Mesenchymal stem cell (in vitro differentiated cells and primary cell): Measurements from ENCODE around the gene ERN1.

Source experiments
- DNase-seq: peaks from one replicate; pipeline ENCODE4 v3.0.0-alpha.2; 2013
- H2AFZ ChIP-seq: one replicate; pipeline ENCODE4 v1.6.1; 2013; ENCODE audit warnings: low read depth, mild to moderate bottlenecking, control low read depth, inconsistent platforms, low read length, moderate library complexity
- H2AK5ac ChIP-seq: 2 replicates; pipeline ENCODE4 v1.6.1; 2013; ENCODE audit warnings: low read length, moderate library complexity, mild to moderate bottlenecking, inconsistent platforms; ENCODE audit not compliant: severe bottlenecking
- H2BK120ac ChIP-seq: one replicate; pipeline ENCODE4 v1.6.1; 2013; ENCODE audit warnings: low read depth, mild to moderate bottlenecking, inconsistent platforms, low read length, moderate library complexity
- H2BK12ac ChIP-seq, 2 experiments: one replicate each; pipeline ENCODE4 v1.6.1; 2013; ENCODE audit warnings: inconsistent platforms in 2 of 2, low read length in 2 of 2, mild to moderate bottlenecking in 2 of 2, moderate library complexity in 2 of 2, control low read depth in 1 of 2
- H2BK15ac ChIP-seq: one replicate; pipeline ENCODE4 v1.6.1; 2013; ENCODE audit warnings: mild to moderate bottlenecking, low read depth, inconsistent platforms; ENCODE audit not compliant: poor library complexity, severe bottlenecking
- H2BK5ac ChIP-seq: 2 replicates; pipeline ENCODE4 v1.6.1; 2013; ENCODE audit warnings: low read depth, mild to moderate bottlenecking, low read length, control low read depth, inconsistent platforms; ENCODE audit not compliant: poor library complexity, severe bottlenecking
- H3K14ac ChIP-seq, 2 experiments: one replicate each; pipeline ENCODE4 v1.6.1; 2013; ENCODE audit warnings: inconsistent platforms in 2 of 2, low read length in 2 of 2, control low read depth in 1 of 2, mild to moderate bottlenecking in 1 of 2, moderate library complexity in 1 of 2
- H3K18ac ChIP-seq, 2 experiments: one replicate each; pipeline ENCODE4 v1.6.1; 2013; ENCODE audit warnings: inconsistent platforms in 2 of 2, low read length in 2 of 2, control low read depth in 1 of 2, low read depth in 1 of 2, mild to moderate bottlenecking in 1 of 2
- H3K23ac ChIP-seq, 2 experiments: one replicate each; pipeline ENCODE4 v1.6.1; 2013; ENCODE audit warnings: inconsistent platforms in 2 of 2, low read length in 2 of 2, mild to moderate bottlenecking in 2 of 2, moderate library complexity in 2 of 2, control low read depth in 1 of 2
- H3K27ac ChIP-seq: 2 replicates; pipeline ENCODE4 v1.5.1; 2013; ENCODE audit warnings: mild to moderate bottlenecking, moderate library complexity, low read length, control low read depth, inconsistent platforms; ENCODE audit not compliant: poor library complexity, severe bottlenecking
- H3K27me3 ChIP-seq, 2 experiments: 2 replicates each; pipeline versions ENCODE4 v1.6.1 to v1.7.0; 2013; ENCODE audit warnings: low read length in 2 of 2, mild to moderate bottlenecking in 2 of 2, moderate library complexity in 2 of 2, control low read depth in 1 of 2, inconsistent platforms in 1 of 2; ENCODE audit not compliant: control insufficient read depth in 1 of 2, insufficient read depth in 1 of 2
- H3K36me3 ChIP-seq, 2 experiments: 2 replicates each; pipeline versions ENCODE4 v1.6.1 to v1.7.0; 2013; ENCODE audit warnings: low read length in 2 of 2, control low read depth in 1 of 2, inconsistent platforms in 1 of 2, low read depth in 1 of 2, mild to moderate bottlenecking in 1 of 2; ENCODE audit not compliant: insufficient read depth in 2 of 2, control insufficient read depth in 1 of 2
- H3K4ac ChIP-seq, 2 experiments: one replicate each; pipeline ENCODE4 v1.6.1; 2013; ENCODE audit warnings: inconsistent platforms in 2 of 2, low read length in 2 of 2, mild to moderate bottlenecking in 2 of 2, moderate library complexity in 2 of 2, control low read depth in 1 of 2, low read depth in 1 of 2
- H3K4me1 ChIP-seq: 2 replicates; pipeline ENCODE4 v1.6.1; 2013; ENCODE audit warnings: low read depth, low read length, control low read depth; ENCODE audit not compliant: control insufficient read depth, insufficient read depth
- H3K4me2 ChIP-seq: 2 replicates; pipeline ENCODE4 v1.6.1; 2013; ENCODE audit warnings: low read length, mild to moderate bottlenecking, inconsistent platforms; ENCODE audit not compliant: poor library complexity, severe bottlenecking
- H3K4me3 ChIP-seq, 2 experiments: 2 replicates each; pipeline versions ENCODE4 v1.5.1 to v1.7.0; 2013; ENCODE audit warnings: low read length in 2 of 2, mild to moderate bottlenecking in 2 of 2, control low read depth in 1 of 2, low read depth in 1 of 2; ENCODE audit not compliant: insufficient read depth in 1 of 2
- H3K79me1 ChIP-seq: replicated peaks from 2 replicates; pipeline ENCODE4 v1.6.1; 2013; ENCODE audit warnings: mild to moderate bottlenecking, control low read depth, low read length, inconsistent platforms; ENCODE audit not compliant: poor library complexity, severe bottlenecking
- H3K9ac ChIP-seq: 2 replicates; pipeline ENCODE4 v1.7.0; 2013; ENCODE audit warnings: mild to moderate bottlenecking, low read length, moderate library complexity
- H3K9me3 ChIP-seq: 2 replicates; pipeline ENCODE4 v1.7.0; 2013; ENCODE audit warnings: mild to moderate bottlenecking, low read length; ENCODE audit not compliant: control insufficient read depth
- H4K8ac ChIP-seq: one replicate; pipeline ENCODE4 v1.6.1; 2013; ENCODE audit warnings: inconsistent platforms, mild to moderate bottlenecking, low read length, moderate library complexity
- H4K91ac ChIP-seq: one replicate; pipeline ENCODE4 v1.6.1; 2013; ENCODE audit warnings: mild to moderate bottlenecking, low read length, inconsistent platforms
- WGBS: methylation state at CpG from one replicate; pipeline ENCODE4 v1.1.7; 2013; ENCODE audit warnings: mixed read lengths; 5-methylcytosine and 5-hydroxymethylcytosine counted together

Gene ERN1

DNA sequence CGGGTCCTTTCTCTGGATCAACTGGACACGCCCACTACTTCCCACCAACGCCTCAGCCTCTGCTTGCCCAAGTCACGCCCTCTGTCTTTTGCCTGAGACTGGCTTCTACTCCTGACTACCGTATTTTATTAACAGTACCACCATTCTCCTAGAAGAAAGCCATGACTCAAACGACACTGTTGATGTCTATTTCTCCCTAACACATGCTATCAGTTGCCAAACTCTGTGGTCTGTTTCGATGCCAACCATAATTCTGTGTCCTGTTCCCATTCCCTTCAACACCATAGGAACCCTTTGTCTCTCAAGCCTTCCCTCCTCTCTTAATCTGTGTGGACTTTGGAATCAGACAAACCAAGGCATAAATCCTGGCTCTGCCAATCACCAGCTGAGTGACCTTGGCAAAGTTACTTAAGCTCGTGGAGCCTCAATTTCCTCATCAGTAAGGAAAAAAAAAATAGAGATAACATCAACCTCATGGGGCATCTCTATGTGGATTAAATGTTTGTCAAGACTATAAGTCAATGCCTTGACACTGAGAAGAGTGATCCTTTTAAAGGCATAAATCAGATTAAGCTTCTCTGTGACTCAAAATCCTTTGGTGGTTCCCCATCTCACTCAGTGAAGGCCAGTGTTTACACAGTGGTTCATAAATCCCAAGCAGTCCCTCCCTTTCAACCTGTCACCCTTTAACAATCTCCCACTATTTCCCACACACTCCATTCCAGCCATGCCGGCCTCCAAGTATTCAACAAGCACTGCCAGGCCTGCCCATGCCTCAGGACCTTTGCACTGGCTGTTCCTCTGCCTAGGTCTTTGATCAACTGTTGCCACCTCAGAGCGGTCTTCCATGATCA is 45.6 kb downstream of the ERN1 start:
- Histone ChIP-seq H2BK12ac (peak overlapping the region in 1 of 2 experiments; percentile 29), H3K27me3 (no peaks in the 10 kb centered on the region), H4K8ac (no peak overlapping the region), H3K4me3 (no peak overlapping the region), H3K27ac (no peak overlapping the region), H2AK5ac (no peak overlapping the region), H3K14ac (no peak overlapping the region), H3K4ac (no peak overlapping the region), H3K79me1 (peaks cover 12% of the 10 kb centered on the region), H4K91ac (no peak overlapping the region), H3K18ac (no peak overlapping the region), H2BK15ac (peak overlapping the region; percentile 84), H2AFZ (no peak overlapping the region), H3K4me1 (peaks cover 4% of the 10 kb centered on the region), H2BK120ac (peak overlapping the region; percentile 39), H3K9me3 (no peaks in the 10 kb centered on the region), H3K4me2 (no peak overlapping the region), H3K9ac (no peak overlapping the region), H2BK5ac (no peak overlapping the region), H3K23ac (no peak overlapping the region), H3K36me3 (peaks cover 0 to 10% of the 10 kb centered on the region in 2 experiments)
- DNase-seq, result peak; percentile 68
- 74% methylated on average over 9 of the region's 10 CpGs for WGBS

DNA sequence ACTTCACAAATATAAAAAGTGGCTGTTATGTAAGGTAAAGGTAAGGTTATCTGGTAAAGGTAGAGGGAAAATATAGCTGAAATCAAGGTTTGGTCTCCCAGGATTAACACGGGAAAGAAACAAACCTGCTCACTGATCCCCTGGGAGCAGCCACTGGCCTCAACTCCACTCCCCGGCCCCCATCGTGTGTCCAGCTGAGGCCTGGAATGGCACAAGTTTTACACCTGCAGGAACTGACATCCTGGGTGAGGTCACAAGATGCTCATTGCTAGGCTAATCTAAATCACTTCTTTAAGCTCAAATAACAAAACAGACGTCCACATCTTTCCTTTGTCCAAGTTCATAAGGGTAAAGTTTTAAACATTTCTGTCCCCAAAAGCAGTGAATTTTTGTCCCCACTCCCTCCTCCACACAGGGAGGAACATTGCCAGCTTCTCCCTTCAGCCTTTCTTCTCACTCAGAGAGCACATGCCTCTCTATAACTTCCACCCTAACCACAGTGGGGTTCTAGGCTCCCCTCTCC is 46.3 kb downstream of the ERN1 start:
- Histone ChIP-seq H4K91ac (peak overlapping the region; percentile 66), H3K27ac (no peak overlapping the region)

DNA sequence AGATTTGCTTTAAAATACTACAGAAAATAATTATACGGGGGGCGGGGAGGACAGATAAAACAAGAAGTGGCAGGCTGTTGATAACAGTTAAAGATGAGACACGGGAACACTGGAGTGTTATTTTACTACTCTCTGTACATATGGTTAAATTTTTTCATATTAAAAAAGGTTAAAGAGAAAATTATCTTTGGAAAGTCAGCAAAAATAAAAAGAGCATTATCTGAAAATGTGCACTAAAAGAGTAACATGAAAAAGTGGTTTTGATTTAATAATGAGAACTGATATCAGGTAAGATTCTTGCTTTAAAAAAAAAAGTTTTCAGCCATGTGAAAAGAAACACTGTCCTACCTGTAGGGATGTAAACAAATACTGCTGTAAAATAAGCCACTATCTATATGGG is 46.9 kb downstream of the ERN1 start:
- H2AFZ ChIP-seq, result no peak overlapping the region
- no peak overlapping the region for H4K8ac ChIP-seq
- no peak overlapping the region for H3K18ac ChIP-seq
- H3K4me1 ChIP-seq, result peaks cover 4% of the 10 kb centered on the region
- H3K4me2 ChIP-seq, result no peak overlapping the region
- H2AK5ac ChIP-seq, result no peak overlapping the region
- peaks cover 4 to 22% of the 10 kb centered on the region in 2 experiments for H3K36me3 ChIP-seq
- no peaks in the 10 kb centered on the region for H3K27me3 ChIP-seq
- no peak overlapping the region for H3K4ac ChIP-seq
- no peak for DNase-seq
- H2BK5ac ChIP-seq, result no peak overlapping the region
- H2BK12ac ChIP-seq, result no peak overlapping the region
- peaks cover 9% of the 10 kb centered on the region for H3K79me1 ChIP-seq
- no peaks in the 10 kb centered on the region for H3K9me3 ChIP-seq
- H3K23ac ChIP-seq, result no peak overlapping the region
- H2BK15ac ChIP-seq, result no peak overlapping the region
- no peak overlapping the region for H3K4me3 ChIP-seq
- H4K91ac ChIP-seq, result no peak overlapping the region
- H3K14ac ChIP-seq, result no peak overlapping the region
- no CpG with 5 or more reads among the region's 3 CpGs for WGBS
- no peak overlapping the region for H3K9ac ChIP-seq
- no peak overlapping the region for H2BK120ac ChIP-seq
- H3K27ac ChIP-seq, result no peak overlapping the region

More for the DNA sequence above, 46.3 kb downstream of the ERN1 start:
- Histone ChIP-seq H3K4me2 (no peak overlapping the region), H3K14ac (no peak overlapping the region), H2BK12ac (peak overlapping the region; percentile 29 to 87), H3K23ac (no peak overlapping the region), H3K27me3 (no peaks in the 10 kb centered on the region), H3K4me3 (no peak overlapping the region), H3K4me1 (peaks cover 4% of the 10 kb centered on the region), H3K9ac (no peak overlapping the region), H2BK15ac (peak overlapping the region; percentile 84), H3K9me3 (no peaks in the 10 kb centered on the region), H3K18ac (no peak overlapping the region), H2BK5ac (no peak overlapping the region), H3K4ac (no peak overlapping the region), H2AK5ac (no peak overlapping the region), H3K36me3 (peaks cover 2 to 17% of the 10 kb centered on the region in 2 experiments), H2AFZ (no peak overlapping the region), H3K79me1 (peaks cover 10% of the 10 kb centered on the region), H4K8ac (no peak overlapping the region), H2BK120ac (peak overlapping the region; percentile 39)
- DNase-seq, result no peak
- WGBS, result 64% methylated on average over 4 of the region's 4 CpGs
